Panc1 (cell line): ENCODE measurements around the gene VIPR2. TPM values are rescaled to one million over a fixed set of nuclear protein-coding genes. Genes with fewer than 3 reads are reported as not detected.

Experiments used
- ATAC-seq: fragments of 200-7000 bp; cut with Tn5 transposase; 2 replicates; pipeline ENCODE4 v1.9.1; 2020; ENCODE audit warnings: mild to moderate bottlenecking, moderate library complexity
- BruUV-seq: library from RNA; stranded (reverse); fragments of 400-500 nt; replicated peaks from 2 replicates; lab custom pipeline; 2021; lab: Mats Ljungman, UMichigan
- CTCF ChIA-PET: fragments of 300-600 bp; sonication (Branson Sonifier 250); formaldehyde crosslinking; loops from one replicate; lab custom pipeline; 2022; ENCODE audit warnings: antibody characterized with exemption; lab: Charles Lee
- POLR2A ChIA-PET: fragments of 300-600 bp; sonication (Branson Sonifier 250); formaldehyde crosslinking; loops from one replicate; lab custom pipeline; 2022; ENCODE audit warnings: antibody characterized with exemption; lab: Charles Lee
- DNase-seq: peaks from one replicate; pipeline ENCODE4 v3.0.0-alpha.2; 2010; ENCODE audit warnings: low read depth, low spot score
- H3K27ac ChIP-seq: 2 replicates; pipeline ENCODE4 v1.5.1; 2011; ENCODE audit warnings: mild to moderate bottlenecking, low read length, inconsistent platforms
- H3K27me3 ChIP-seq: fragments of 200-500 bp; sonication (Bioruptor generic); 2 replicates; pipeline ENCODE4 v1.6.0; 2014; ENCODE audit warnings: low read length, inconsistent platforms; ENCODE audit not compliant: control insufficient read depth, insufficient read depth
- H3K36me3 ChIP-seq: fragments of 200-500 bp; sonication (Bioruptor generic); 2 replicates; pipeline ENCODE4 v1.5.1; 2014; ENCODE audit warnings: inconsistent platforms, mild to moderate bottlenecking, low read length, moderate library complexity; ENCODE audit not compliant: control insufficient read depth, insufficient read depth
- H3K4me1 ChIP-seq: 2 replicates; pipeline ENCODE4 v1.5.1; 2011; ENCODE audit warnings: inconsistent platforms, mild to moderate bottlenecking, low read length, moderate library complexity; ENCODE audit not compliant: control insufficient read depth, insufficient read depth
- H3K4me3 ChIP-seq, 2 experiments: 2 replicates each; pipeline ENCODE4 v1.5.1; 2011 to 2012; ENCODE audit warnings: low read depth in 2 of 2, low read length in 2 of 2, mild to moderate bottlenecking in 2 of 2, inconsistent platforms in 1 of 2, moderate library complexity in 1 of 2
- H3K9me3 ChIP-seq: fragments of 200-500 bp; sonication (Bioruptor generic); 2 replicates; pipeline ENCODE4 v1.5.1; 2014; ENCODE audit warnings: low read depth, mild to moderate bottlenecking, inconsistent platforms, low read length, moderate library complexity; ENCODE audit not compliant: control insufficient read depth, insufficient read depth
- CTCF ChIP-seq: fragments of 450-650 bp; IDR thresholded peaks from 2 replicates; pipeline ENCODE4 v1.5.1; 2017; ENCODE audit warnings: mild to moderate bottlenecking
- POLR2AphosphoS5 ChIP-seq: IDR thresholded peaks from 2 replicates; pipeline ENCODE4 v1.6.1; 2012; ENCODE audit warnings: mild to moderate bottlenecking, low read depth, low read length, moderate library complexity
- REST ChIP-seq, 2 experiments: IDR thresholded peaks; 2 replicates each; pipeline ENCODE4 v1.6.1; 2011 to 2012; ENCODE audit warnings: low read depth in 2 of 2, control low read depth in 1 of 2, low read length in 1 of 2, mild to moderate bottlenecking in 1 of 2, moderate library complexity in 1 of 2; ENCODE audit not compliant: insufficient read depth in 1 of 2
- SIN3A ChIP-seq: IDR thresholded peaks from 2 replicates; pipeline ENCODE4 v1.6.1; 2012; ENCODE audit warnings: low read depth, mild to moderate bottlenecking, low read length, moderate library complexity, borderline replicate concordance; ENCODE audit not compliant: insufficient read depth
- TCF7L2 ChIP-seq: IDR thresholded peaks from 2 replicates; pipeline ENCODE4 v1.6.1; 2011; ENCODE audit warnings: mild to moderate bottlenecking, low read depth, low read length, inconsistent platforms
- in situ Hi-C: cut with HindIII; loops from 2 replicates; pipeline ENCODE4 v1.10.0; 2016; ENCODE audit warnings: low sequenced_read_pairs, low pct_unique_long_range_greater_than_20kb
- intact Hi-C: fragments of 100-400 bp; cut with micrococcal nuclease; formaldehyde crosslinking; loops from one replicate; pipeline ENCODE4 v1.10.0; 2022; ENCODE audit not compliant: unreplicated experiment
- total RNA-seq: library from RNA; stranded (reverse); gene quantifications from one replicate; pipeline ENCODE4 v1.2.1, GENCODE V29; 2021; ENCODE audit not compliant: unreplicated experiment

The VIPR2 gene
- total RNA-seq, 1 experiment from 2014 or later, result not detected

GRCh38 chr7:159042581-159043101, 102.0 kb downstream of the VIPR2 start:
- ChIA-PET CTCF (no interaction called here), POLR2A (no interaction called here)
- BruUV-seq, result no TSS peak

GRCh38 chr7:159042103-159042502, 102.6 kb downstream of the VIPR2 start:
- no TSS peak for BruUV-seq
- ATAC-seq (no peak), DNase-seq (no peak)
- H3K27me3 ChIP-seq, result no peaks in the 10 kb centered on the region
- in situ Hi-C loops (no loop called here), intact Hi-C loops (no loop called here)
- H3K36me3 ChIP-seq, result no peaks in the 10 kb centered on the region
- ChIA-PET POLR2A (interaction anchor here (0.6 kb wide), 1 partner anchor 100 kb away, joined by 4 read pairs; no protein-coding TSS in a partner anchor), CTCF (no interaction called here)
- H3K27ac ChIP-seq, result no peak overlapping the region
- H3K9me3 ChIP-seq, result no peaks in the 10 kb centered on the region
- TF ChIP-seq POLR2AphosphoS5 (no peak), CTCF (no peak)
- no peak overlapping the region for H3K4me3 ChIP-seq
- no peaks in the 10 kb centered on the region for H3K4me1 ChIP-seq

More at GRCh38 chr7:159042581-159043101, 102.0 kb downstream of the VIPR2 start:
- no peak for DNase-seq
- Histone ChIP-seq H3K27me3 (no peaks in the 10 kb centered on the region), H3K4me1 (no peaks in the 10 kb centered on the region), H3K9me3 (no peaks in the 10 kb centered on the region), H3K36me3 (no peaks in the 10 kb centered on the region), H3K4me3 (no peak overlapping the region), H3K27ac (no peak overlapping the region)
- no peak for TF ChIP-seq REST (IDR thresholded peaks at IDR 0.05; ENCODE audit: insufficient read depth in 1 of 2, low read depth in 2 of 2, low read length in 1 of 2)
- TF ChIP-seq POLR2AphosphoS5, result no peak
- TF ChIP-seq TCF7L2, result no peak
- TF ChIP-seq SIN3A, result no peak
- no peak for TF ChIP-seq CTCF
- no peak for ATAC-seq
- in situ Hi-C loops (no loop called here), intact Hi-C loops (no loop called here)
